Astrocyte (in vitro differentiated cells and primary cell): Measurements from ENCODE around the gene SLC25A13. TPM values are rescaled to one million over a fixed set of nuclear protein-coding genes. Genes with fewer than 3 reads are reported as not detected.

Source experiments
- DNase-seq: peaks from one replicate; pipeline ENCODE4 v3.0.0-alpha.2; 2010; ENCODE audit warnings: low read depth
- FAIRE-seq: peaks from 2 replicates; lab custom pipeline; 2011; peaks lifted over from hg19 to GRCh38; lab: Jason Lieb, UNC
- H2AFZ ChIP-seq: 2 replicates; pipeline ENCODE4 v1.6.0; 2012; ENCODE audit warnings: low read depth, low read length, inconsistent platforms
- H3K27ac ChIP-seq: 2 replicates; pipeline ENCODE4 v1.5.1; 2011; ENCODE audit warnings: low read depth, low read length, inconsistent platforms
- H3K27me3 ChIP-seq: 2 replicates; pipeline ENCODE4 v1.6.0; 2011; ENCODE audit warnings: low read length, inconsistent platforms; ENCODE audit not compliant: insufficient read depth
- H3K36me3 ChIP-seq: 2 replicates; pipeline ENCODE4 v1.5.1; 2011; ENCODE audit warnings: low read length, inconsistent platforms; ENCODE audit not compliant: insufficient read depth
- H3K4me1 ChIP-seq: 2 replicates; pipeline ENCODE4 v1.5.1; 2011; ENCODE audit warnings: low read length, inconsistent platforms; ENCODE audit not compliant: insufficient read depth
- H3K4me2 ChIP-seq: 2 replicates; pipeline ENCODE4 v1.6.0; 2012; ENCODE audit warnings: low read length, inconsistent platforms
- H3K4me3 ChIP-seq: 2 replicates; pipeline ENCODE4 v1.5.1; 2011; ENCODE audit warnings: low read depth, mild to moderate bottlenecking, low read length, inconsistent platforms; ENCODE audit not compliant: insufficient read depth
- H3K79me2 ChIP-seq: 2 replicates; pipeline ENCODE4 v1.6.0; 2012; ENCODE audit warnings: mild to moderate bottlenecking, low read length, inconsistent platforms; ENCODE audit not compliant: insufficient read depth
- H3K9ac ChIP-seq: 2 replicates; pipeline ENCODE4 v1.6.0; 2012; ENCODE audit warnings: mild to moderate bottlenecking, low read length, inconsistent platforms
- H3K9me3 ChIP-seq: 2 replicates; pipeline ENCODE4 v1.5.1; 2012; ENCODE audit warnings: low read depth, mild to moderate bottlenecking, low read length, inconsistent platforms; ENCODE audit not compliant: insufficient read depth
- H4K20me1 ChIP-seq: 2 replicates; pipeline ENCODE4 v1.6.0; 2012; ENCODE audit warnings: low read length, inconsistent platforms; ENCODE audit not compliant: insufficient read depth
- H3K27ac Mint-ChIP-seq: one replicate; pipeline ENCODE4 v1.8.0; 2021; ENCODE audit warnings: mild to moderate bottlenecking, mixed read lengths; ENCODE audit not compliant: unreplicated experiment
- H3K27me3 Mint-ChIP-seq: one replicate; pipeline ENCODE4 v1.8.0; 2021; ENCODE audit warnings: low read depth, mixed read lengths; ENCODE audit not compliant: unreplicated experiment
- H3K36me3 Mint-ChIP-seq: one replicate; pipeline ENCODE4 v1.8.0; 2021; ENCODE audit warnings: low read depth, mixed read lengths; ENCODE audit not compliant: unreplicated experiment
- H3K4me1 Mint-ChIP-seq: one replicate; pipeline ENCODE4 v1.8.0; 2021; ENCODE audit warnings: low read depth, mixed read lengths; ENCODE audit not compliant: unreplicated experiment
- H3K4me3 Mint-ChIP-seq: one replicate; pipeline ENCODE4 v1.8.0; 2021; ENCODE audit warnings: mild to moderate bottlenecking, moderate library complexity, mixed read lengths; ENCODE audit not compliant: unreplicated experiment
- H3K9me3 Mint-ChIP-seq: one replicate; pipeline ENCODE4 v1.8.0; 2021; ENCODE audit warnings: mild to moderate bottlenecking, mixed read lengths; ENCODE audit not compliant: unreplicated experiment
- CTCF ChIP-seq: IDR thresholded peaks from 2 replicates; pipeline ENCODE4 v1.5.1; 2011; ENCODE audit warnings: low read depth, mild to moderate bottlenecking, inconsistent platforms, low read length, moderate library complexity; ENCODE audit not compliant: insufficient read depth
- EZH2 ChIP-seq: IDR thresholded peaks from 2 replicates; pipeline ENCODE4 v1.6.1; 2012; ENCODE audit warnings: mild to moderate bottlenecking, low read length, inconsistent platforms; ENCODE audit not compliant: insufficient read depth
- total RNA-seq: library from RNA; stranded (reverse); gene quantifications from 2 replicates; pipeline ENCODE4 v1.2.1, GENCODE V29; 2021

SLC25A13 gene
- total RNA-seq, 1 donor from 2014 or later = 58.1 TPM

GRCh38 chr7:96179341-96179740 lies 142.6 kb downstream of the SLC25A13 start:
- no peaks in the 10 kb centered on the region for H4K20me1 ChIP-seq
- Mint-ChIP-seq H3K4me3 (no peak overlapping the region), H3K27ac (no peak overlapping the region), H3K36me3 (peaks cover 14% of the 10 kb centered on the region), H3K9me3 (no peaks in the 10 kb centered on the region), H3K4me1 (peaks cover 16% of the 10 kb centered on the region), H3K27me3 (no peaks in the 10 kb centered on the region)
- no peaks in the 10 kb centered on the region for H3K4me1 ChIP-seq
- H3K9ac ChIP-seq = no peak overlapping the region
- DNase-seq (no peak), FAIRE-seq (no peak)
- H3K4me2 ChIP-seq = no peak overlapping the region
- H3K36me3 ChIP-seq = peaks cover 5% of the 10 kb centered on the region
- no peaks in the 10 kb centered on the region for H3K27me3 ChIP-seq
- no peak overlapping the region for H3K4me3 ChIP-seq
- H3K79me2 ChIP-seq = no peaks in the 10 kb centered on the region
- H3K9me3 ChIP-seq = no peaks in the 10 kb centered on the region
- H2AFZ ChIP-seq = no peak overlapping the region
- TF ChIP-seq CTCF (no peak), EZH2 (no peak)
- H3K27ac ChIP-seq = no peak overlapping the region

DNA sequence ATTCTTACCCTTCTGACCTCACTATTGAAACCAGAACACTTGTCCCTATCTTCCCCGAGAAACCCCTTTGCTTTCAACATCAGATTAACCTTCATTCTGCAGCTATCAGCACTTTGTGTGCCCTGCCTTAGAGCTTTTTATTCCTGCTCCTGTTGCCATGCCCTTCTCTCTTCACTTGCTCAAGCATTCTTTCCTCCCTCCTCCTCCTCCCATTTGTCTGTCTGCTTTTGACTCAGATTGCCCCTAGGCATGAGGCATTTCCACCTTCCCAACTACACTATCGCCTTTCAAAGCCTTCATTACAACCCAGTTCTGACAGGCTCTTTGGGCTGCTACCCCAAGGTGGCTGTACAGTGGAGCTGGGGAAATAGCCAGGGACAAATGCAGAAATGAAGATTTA lies 143.3 kb downstream of the SLC25A13 start:
- Mint-ChIP-seq H3K36me3 (peaks cover 16% of the 10 kb centered on the region), H3K27me3 (no peaks in the 10 kb centered on the region), H3K9me3 (no peaks in the 10 kb centered on the region), H3K27ac (peak overlapping the region; percentile 9), H3K4me1 (peaks cover 16% of the 10 kb centered on the region), H3K4me3 (no peak overlapping the region)
- H2AFZ ChIP-seq = no peak overlapping the region
- H3K27ac ChIP-seq = no peak overlapping the region
- no peak overlapping the region for H3K4me3 ChIP-seq
- no peak overlapping the region for H3K9ac ChIP-seq
- no peak for DNase-seq
- H4K20me1 ChIP-seq = no peaks in the 10 kb centered on the region
- no peaks in the 10 kb centered on the region for H3K79me2 ChIP-seq
- no peaks in the 10 kb centered on the region for H3K27me3 ChIP-seq
- peaks cover 3% of the 10 kb centered on the region for H3K36me3 ChIP-seq
- no peak overlapping the region for H3K4me2 ChIP-seq
- no peak for FAIRE-seq
- TF ChIP-seq CTCF (no peak), EZH2 (no peak)
- H3K4me1 ChIP-seq = no peaks in the 10 kb centered on the region
- H3K9me3 ChIP-seq = no peaks in the 10 kb centered on the region

DNA sequence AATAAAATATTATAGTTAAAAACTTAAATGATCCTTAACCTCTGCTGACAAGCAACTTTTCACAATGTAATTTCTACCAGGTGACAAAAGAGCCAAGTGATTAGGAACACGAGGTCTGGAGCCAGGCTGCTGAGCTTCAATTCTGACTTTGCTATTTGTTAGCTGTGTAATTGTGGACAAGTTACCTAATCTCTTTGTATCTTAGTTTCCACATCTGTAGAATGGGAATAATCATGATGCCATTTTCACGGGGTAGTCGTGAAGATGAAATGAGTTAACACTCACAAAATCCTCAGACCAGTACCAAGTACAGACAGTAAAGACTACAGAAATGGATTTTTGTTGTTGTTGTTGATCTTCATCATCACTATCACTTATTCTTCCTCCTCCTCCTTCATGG lies 144.5 kb downstream of the SLC25A13 start:
- TF ChIP-seq EZH2 = no peak
- no peak for TF ChIP-seq CTCF
- no peaks in the 10 kb centered on the region for H3K9me3 Mint-ChIP-seq
- H3K36me3 Mint-ChIP-seq = peaks cover 10% of the 10 kb centered on the region
- Histone ChIP-seq H3K4me3 (no peak overlapping the region), H3K27me3 (no peaks in the 10 kb centered on the region), H3K4me1 (no peaks in the 10 kb centered on the region), H3K4me2 (no peak overlapping the region), H3K9ac (no peak overlapping the region), H3K79me2 (no peaks in the 10 kb centered on the region), H3K36me3 (no peaks in the 10 kb centered on the region), H2AFZ (no peak overlapping the region), H3K9me3 (no peaks in the 10 kb centered on the region), H3K27ac (no peak overlapping the region), H4K20me1 (no peaks in the 10 kb centered on the region)
- DNase-seq (no peak), FAIRE-seq (no peak)
- H3K27me3 Mint-ChIP-seq = no peaks in the 10 kb centered on the region
- no peak overlapping the region for H3K27ac Mint-ChIP-seq
- no peak overlapping the region for H3K4me3 Mint-ChIP-seq
- H3K4me1 Mint-ChIP-seq = peaks cover 16% of the 10 kb centered on the region
